Calu3 (cell line): ENCODE data around the gene SNX20. TPM values are rescaled to one million over a fixed set of nuclear protein-coding genes. Genes with fewer than 3 reads are reported as not detected.

Experiments
- BruUV-seq: library from RNA; stranded (reverse); fragments of 400-500 nt; replicated peaks from 2 replicates; lab custom pipeline; 2021; lab: Mats Ljungman, UMichigan
- CTCF ChIA-PET: fragments of 300-600 bp; sonication (Branson Sonifier 250); formaldehyde crosslinking; loops from one replicate; lab custom pipeline; 2022; ENCODE audit warnings: antibody characterized with exemption; lab: Charles Lee
- DNase-seq: peaks from one replicate; pipeline ENCODE4 v3.0.0; 2022
- H3K27ac Mint-ChIP-seq: one replicate; pipeline ENCODE4 v1.8.0; 2022; ENCODE audit warnings: mixed read lengths; ENCODE audit not compliant: unreplicated experiment
- H3K27me3 Mint-ChIP-seq: one replicate; pipeline ENCODE4 v1.8.0; 2022; ENCODE audit warnings: mixed read lengths; ENCODE audit not compliant: unreplicated experiment
- H3K36me3 Mint-ChIP-seq: one replicate; pipeline ENCODE4 v1.8.0; 2022; ENCODE audit warnings: mild to moderate bottlenecking, moderate library complexity, mixed read lengths; ENCODE audit not compliant: insufficient read depth, unreplicated experiment
- H3K4me1 Mint-ChIP-seq: one replicate; pipeline ENCODE4 v1.8.0; 2022; ENCODE audit warnings: mild to moderate bottlenecking, low read depth, mixed read lengths; ENCODE audit not compliant: unreplicated experiment
- H3K4me3 Mint-ChIP-seq: one replicate; pipeline ENCODE4 v1.8.0; 2022; ENCODE audit warnings: mild to moderate bottlenecking, low read depth, moderate library complexity, mixed read lengths; ENCODE audit not compliant: unreplicated experiment
- H3K9me3 Mint-ChIP-seq: one replicate; pipeline ENCODE4 v1.8.0; 2022; ENCODE audit warnings: low read depth, mixed read lengths; ENCODE audit not compliant: unreplicated experiment
- CTCF ChIP-seq: fragments of 200-600 bp; IDR thresholded peaks from one replicate; pipeline ENCODE4 v1.8.0; 2022; ENCODE audit warnings: antibody characterized with exemption; ENCODE audit not compliant: unreplicated experiment
- intact Hi-C: fragments of 100-400 bp; cut with micrococcal nuclease; formaldehyde crosslinking; loops from one replicate; pipeline ENCODE4 v1.10.0; 2022; ENCODE audit not compliant: unreplicated experiment
- total RNA-seq: library from RNA; stranded (reverse); gene quantifications from 2 replicates; pipeline ENCODE4 v1.2.3, GENCODE V29; 2022

SNX20 gene
- total RNA-seq, 1 experiment from 2014 or later = not detected

- no peaks in the 10 kb centered on the region for H3K9me3 Mint-ChIP-seq
- no peaks in the 10 kb centered on the region for H3K36me3 Mint-ChIP-seq
- intact Hi-C loops = no loop called here
- no peak for TF ChIP-seq CTCF
- peaks cover 37% of the 10 kb centered on the region for H3K4me1 Mint-ChIP-seq
- CTCF ChIA-PET = interaction anchor here (1.0 kb wide), 1 partner anchor 29 kb away, joined by 4 read pairs; no protein-coding TSS in a partner anchor
- H3K27me3 Mint-ChIP-seq = peaks cover 13% of the 10 kb centered on the region
- H3K27ac Mint-ChIP-seq = peak overlapping the region; percentile 37
- no TSS peak for BruUV-seq
- no peak for DNase-seq
- H3K4me3 Mint-ChIP-seq = no peak overlapping the region
Observed at GRCh38 chr16:50697421-50697715, 16.3 kb upstream of the SNX20 start.

GRCh38 chr16:50696575-50697420 is 15.7 kb upstream of the SNX20 start:
- H3K4me3 Mint-ChIP-seq = no peak overlapping the region
- no peak for TF ChIP-seq CTCF
- no TSS peak for BruUV-seq
- CTCF ChIA-PET = interaction anchor here (0.5 to 1.1 kb wide), 3 partner anchors 25 to 376 kb away, joined by 3 to 4 read pairs (median 3); no protein-coding TSS in a partner anchor
- intact Hi-C loops = no loop called here
- H3K4me1 Mint-ChIP-seq = peaks cover 37% of the 10 kb centered on the region
- H3K27ac Mint-ChIP-seq = peak overlapping the region; percentile 39
- peaks cover 18% of the 10 kb centered on the region for H3K27me3 Mint-ChIP-seq
- H3K36me3 Mint-ChIP-seq = no peaks in the 10 kb centered on the region
- DNase-seq = peak; percentile 81
- H3K9me3 Mint-ChIP-seq = no peaks in the 10 kb centered on the region

GRCh38 chr16:50696126-50696525 is 15.0 kb upstream of the SNX20 start:
- intact Hi-C loops = no loop called here
- no peaks in the 10 kb centered on the region for H3K9me3 Mint-ChIP-seq
- H3K4me1 Mint-ChIP-seq = peaks cover 37% of the 10 kb centered on the region
- no peak overlapping the region for H3K4me3 Mint-ChIP-seq
- no TSS peak for BruUV-seq
- no peaks in the 10 kb centered on the region for H3K36me3 Mint-ChIP-seq
- peak; percentile 58 for DNase-seq
- TF ChIP-seq CTCF = no peak
- peak overlapping the region; percentile 39 for H3K27ac Mint-ChIP-seq
- peaks cover 25% of the 10 kb centered on the region for H3K27me3 Mint-ChIP-seq
- CTCF ChIA-PET = interaction anchor here (1.1 kb wide), 1 partner anchor 26 kb away, joined by 4 read pairs; no protein-coding TSS in a partner anchor

GRCh38 chr16:50695017-50696000 is 14.2 kb upstream of the SNX20 start:
- CTCF ChIA-PET = interaction anchor here (0.9 to 1.2 kb wide), 2 partner anchors 24 to 51 kb away, joined by 3 to 4 read pairs; no protein-coding TSS in a partner anchor
- Mint-ChIP-seq H3K36me3 (no peaks in the 10 kb centered on the region), H3K4me3 (no peak overlapping the region), H3K4me1 (peaks cover 35% of the 10 kb centered on the region), H3K27me3 (peaks cover 33% of the 10 kb centered on the region), H3K9me3 (no peaks in the 10 kb centered on the region), H3K27ac (peak overlapping the region; percentile 39)
- no TSS peak for BruUV-seq
- DNase-seq = no peak
- TF ChIP-seq CTCF = no peak
- intact Hi-C loops = no loop called here
